Smooth muscle cell (in vitro differentiated cells): ENCODE results near the gene SLC25A48. TPM values are rescaled to one million over a fixed set of nuclear protein-coding genes. Genes with fewer than 3 reads are reported as not detected.
A peak's percentile ranks its signal among the peaks of the same experiment; 100 is the strongest.

Experiments used
- DNase-seq: peaks from one replicate; lab custom pipeline; 2025; ENCODE audit not compliant: unreplicated experiment; lab: John Stamatoyannopoulos, UW
- H2AFZ ChIP-seq: fragments of 200-600 bp; sonication (generic); 2 replicates; pipeline ENCODE4 v1.6.0; 2016; ENCODE audit warnings: antibody characterized with exemption, low read depth, mild to moderate bottlenecking
- H3F3A ChIP-seq: fragments of 200-600 bp; sonication (generic); 2 replicates; pipeline ENCODE4 v1.6.0; 2017; ENCODE audit warnings: antibody characterized with exemption, low read depth
- H3K27ac ChIP-seq: fragments of 200-600 bp; sonication (generic); 2 replicates; pipeline ENCODE4 v1.5.1; 2016; ENCODE audit warnings: low read depth, mild to moderate bottlenecking
- H3K27me3 ChIP-seq: fragments of 200-600 bp; sonication (generic); 2 replicates; pipeline ENCODE4 v1.6.1; 2016; ENCODE audit warnings: low read depth, mild to moderate bottlenecking
- H3K36me3 ChIP-seq: fragments of 200-600 bp; sonication (generic); 2 replicates; pipeline ENCODE4 v1.5.1; 2016; ENCODE audit warnings: low read depth
- H3K4me1 ChIP-seq: fragments of 200-600 bp; sonication (generic); 2 replicates; pipeline ENCODE4 v1.5.1; 2016; ENCODE audit warnings: low read depth
- H3K4me2 ChIP-seq: fragments of 200-600 bp; sonication (generic); 2 replicates; pipeline ENCODE4 v1.6.0; 2016; ENCODE audit warnings: mild to moderate bottlenecking
- H3K4me3 ChIP-seq: fragments of 200-600 bp; sonication (generic); 2 replicates; pipeline ENCODE4 v1.5.1; 2016; ENCODE audit warnings: mild to moderate bottlenecking
- H3K79me2 ChIP-seq: fragments of 200-600 bp; sonication (generic); 2 replicates; pipeline ENCODE4 v1.6.0; 2016; ENCODE audit warnings: low read depth, mild to moderate bottlenecking
- H3K9ac ChIP-seq: fragments of 200-600 bp; sonication (generic); 2 replicates; pipeline ENCODE4 v1.6.0; 2016; ENCODE audit warnings: low read depth
- H3K9me3 ChIP-seq: fragments of 200-600 bp; sonication (generic); replicated peaks from 2 replicates; pipeline ENCODE4 v1.5.1; 2016; ENCODE audit warnings: low read depth
- H4K20me1 ChIP-seq: fragments of 200-600 bp; sonication (generic); 2 replicates; pipeline ENCODE4 v1.6.0; 2016; ENCODE audit warnings: low read depth
- WGBS: methylation state at CpG from one replicate; pipeline ENCODE4 v1.1.7; 2016; ENCODE audit warnings: low lambda C conversion rate; 5-methylcytosine and 5-hydroxymethylcytosine counted together
- polyA plus RNA-seq: library from polyadenylated mRNA; unstranded; fragments of >200 nt; fragmentation: Nextera tagmentation; extraction: Ambion mirVana; gene quantifications from 2 replicates; pipeline ENCODE4 v1.2.1, GENCODE V29; 2016
- total RNA-seq: library from RNA; depleted of rRNA; stranded (reverse); fragments of >200 nt; gene quantifications from 2 replicates; pipeline ENCODE4 v1.2.3, GENCODE V29; 2014
- TF ChIP-seq, protein P1 (sequence below): fragments of 200-600 bp; sonication (generic); IDR thresholded peaks from 2 replicates; pipeline ENCODE4 v1.5.1; 2017; ENCODE audit warnings: borderline replicate concordance, mild to moderate bottlenecking, antibody characterized with exemption; ENCODE audit not compliant: insufficient read depth, poor library complexity, severe bottlenecking

The SLC25A48 gene
- total and polyA plus RNA-seq, 2 experiments from 2014 or later: 0.85 to 4.0 TPM

DNA sequence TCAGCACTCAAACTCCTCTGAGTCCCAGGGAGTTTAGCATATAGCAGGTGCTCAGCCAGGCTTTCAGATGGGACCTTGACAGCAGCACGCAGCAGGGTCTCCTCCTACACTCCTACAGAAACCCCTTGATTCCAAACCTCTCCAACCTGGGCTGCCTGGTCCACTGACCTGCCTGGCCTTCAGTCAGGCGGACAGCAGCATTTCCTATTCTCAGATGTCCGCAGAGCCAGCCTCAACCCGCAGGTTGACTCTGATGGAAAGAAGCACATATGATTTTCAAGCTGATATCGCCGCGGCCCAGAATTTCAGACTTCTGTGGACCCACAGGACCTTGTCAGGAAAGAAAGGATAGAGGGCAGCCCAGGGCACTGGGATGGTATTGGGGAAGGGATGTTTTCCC, 5.3 kb upstream of the SLC25A48 start:
- Histone ChIP-seq H3K27ac (no peak overlapping the region), H4K20me1 (no peaks in the 10 kb centered on the region), H3K36me3 (no peaks in the 10 kb centered on the region), H3K27me3 (peaks cover 23% of the 10 kb centered on the region), H3K9me3 (no peaks in the 10 kb centered on the region), H3K4me2 (no peak overlapping the region), H3K79me2 (no peaks in the 10 kb centered on the region), H3K4me1 (no peaks in the 10 kb centered on the region), H2AFZ (no peak overlapping the region), H3F3A (no peaks in the 10 kb centered on the region), H3K9ac (no peak overlapping the region), H3K4me3 (no peak overlapping the region)
- no peak for DNase-seq
- WGBS: 78% methylated on average over 7 of the region's 7 CpGs
- TF ChIP-seq, protein P1, sequence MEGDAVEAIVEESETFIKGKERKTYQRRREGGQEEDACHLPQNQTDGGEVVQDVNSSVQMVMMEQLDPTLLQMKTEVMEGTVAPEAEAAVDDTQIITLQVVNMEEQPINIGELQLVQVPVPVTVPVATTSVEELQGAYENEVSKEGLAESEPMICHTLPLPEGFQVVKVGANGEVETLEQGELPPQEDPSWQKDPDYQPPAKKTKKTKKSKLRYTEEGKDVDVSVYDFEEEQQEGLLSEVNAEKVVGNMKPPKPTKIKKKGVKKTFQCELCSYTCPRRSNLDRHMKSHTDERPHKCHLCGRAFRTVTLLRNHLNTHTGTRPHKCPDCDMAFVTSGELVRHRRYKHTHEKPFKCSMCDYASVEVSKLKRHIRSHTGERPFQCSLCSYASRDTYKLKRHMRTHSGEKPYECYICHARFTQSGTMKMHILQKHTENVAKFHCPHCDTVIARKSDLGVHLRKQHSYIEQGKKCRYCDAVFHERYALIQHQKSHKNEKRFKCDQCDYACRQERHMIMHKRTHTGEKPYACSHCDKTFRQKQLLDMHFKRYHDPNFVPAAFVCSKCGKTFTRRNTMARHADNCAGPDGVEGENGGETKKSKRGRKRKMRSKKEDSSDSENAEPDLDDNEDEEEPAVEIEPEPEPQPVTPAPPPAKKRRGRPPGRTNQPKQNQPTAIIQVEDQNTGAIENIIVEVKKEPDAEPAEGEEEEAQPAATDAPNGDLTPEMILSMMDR: no peak

DNA sequence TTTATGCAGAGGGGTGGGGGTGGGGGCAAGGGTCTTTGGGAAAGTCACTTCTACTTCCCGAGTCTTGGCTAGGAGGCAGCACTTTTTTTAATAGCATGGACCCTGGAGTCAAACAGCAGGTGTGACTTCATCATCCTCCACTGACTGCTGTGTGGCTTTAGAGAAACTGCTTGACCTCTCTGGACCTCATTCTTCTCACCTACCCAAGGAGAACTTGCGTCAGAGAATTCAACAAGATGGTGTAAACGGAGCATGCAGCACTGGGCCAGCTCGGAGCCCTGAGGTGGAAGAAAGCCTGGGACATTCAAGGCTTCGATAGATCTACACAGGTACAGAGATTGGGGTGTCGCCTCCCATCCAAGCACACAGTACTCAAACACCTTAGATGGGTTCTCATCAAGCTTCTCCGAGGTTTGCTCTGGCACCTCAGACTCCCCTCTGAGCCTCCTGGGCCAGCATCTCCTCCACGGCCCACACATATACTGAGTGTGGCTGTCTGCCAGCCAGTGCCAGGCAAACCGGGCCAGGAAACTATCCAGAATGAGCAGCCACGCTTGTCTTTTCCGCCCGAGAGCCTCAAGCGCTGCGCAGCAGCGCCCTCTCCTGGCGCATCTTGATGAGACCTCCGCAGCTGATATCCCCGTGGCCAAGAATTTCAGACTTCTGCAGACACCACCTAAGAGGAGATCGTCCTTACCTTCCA, 4.6 kb upstream of the SLC25A48 start:
- Histone ChIP-seq H3K9me3 (no peaks in the 10 kb centered on the region), H2AFZ (no peak overlapping the region), H3K36me3 (no peaks in the 10 kb centered on the region), H4K20me1 (no peaks in the 10 kb centered on the region), H3K4me3 (no peak overlapping the region), H3K4me1 (no peaks in the 10 kb centered on the region), H3K9ac (no peak overlapping the region), H3F3A (no peaks in the 10 kb centered on the region), H3K79me2 (no peaks in the 10 kb centered on the region), H3K4me2 (peak overlapping the region; percentile 29), H3K27ac (no peak overlapping the region), H3K27me3 (peaks cover 28% of the 10 kb centered on the region)
- TF ChIP-seq, protein P1: peak; percentile 94
- WGBS: 32% methylated on average over 19 of the region's 19 CpGs
- peak; percentile 47 for DNase-seq

DNA sequence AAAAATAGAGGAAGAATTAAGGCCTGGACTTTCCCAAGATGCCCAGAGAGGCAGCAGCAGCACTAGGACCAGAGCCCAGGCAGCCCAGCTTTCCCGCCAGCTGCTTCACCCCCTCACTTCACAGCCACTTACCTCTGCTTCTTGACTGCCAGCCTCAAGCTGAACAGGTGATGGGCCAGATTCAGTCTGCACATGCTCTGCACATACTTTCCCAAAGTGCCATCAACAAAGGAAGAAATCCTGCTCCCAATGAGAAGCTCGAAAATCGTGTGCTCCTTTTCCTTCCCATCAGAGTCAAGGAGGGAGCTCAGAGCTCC, 4.1 kb upstream of the SLC25A48 start:
- Histone ChIP-seq H3K4me2 (no peak overlapping the region), H3F3A (no peaks in the 10 kb centered on the region), H3K27me3 (peaks cover 33% of the 10 kb centered on the region), H4K20me1 (no peaks in the 10 kb centered on the region), H3K9ac (no peak overlapping the region), H3K27ac (no peak overlapping the region), H3K9me3 (no peaks in the 10 kb centered on the region), H3K4me1 (no peaks in the 10 kb centered on the region), H2AFZ (no peak overlapping the region), H3K36me3 (no peaks in the 10 kb centered on the region), H3K79me2 (no peaks in the 10 kb centered on the region), H3K4me3 (no peak overlapping the region)
- TF ChIP-seq, protein P1: no peak
- DNase-seq: no peak
- 52% methylated on average over 3 of the region's 3 CpGs for WGBS

DNA sequence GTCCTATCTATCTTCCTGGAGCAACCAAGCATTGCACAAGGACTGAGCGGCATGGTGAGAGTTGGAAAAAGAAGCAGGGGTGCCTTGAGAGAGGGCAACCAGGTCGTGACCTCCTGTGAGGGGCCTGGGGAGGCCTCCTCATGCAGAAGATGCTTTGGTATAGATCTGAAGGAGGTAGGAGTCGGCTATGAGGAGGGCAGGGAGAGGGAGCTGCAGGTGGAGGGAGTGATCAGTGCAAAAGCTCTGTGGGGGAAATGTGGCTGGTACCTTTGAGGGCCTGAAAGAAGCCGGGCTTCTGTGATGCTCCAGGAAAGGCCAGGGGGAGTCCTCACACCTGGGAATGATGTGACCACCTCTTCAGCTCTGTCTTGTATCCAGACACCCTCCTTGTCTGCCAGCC, 3.6 kb upstream of the SLC25A48 start:
- no peaks in the 10 kb centered on the region for H3K36me3 ChIP-seq
- no peak overlapping the region for H3K9ac ChIP-seq
- H3K79me2 ChIP-seq: no peaks in the 10 kb centered on the region
- TF ChIP-seq, protein P1: no peak
- H3K4me2 ChIP-seq: no peak overlapping the region
- no peaks in the 10 kb centered on the region for H3F3A ChIP-seq
- WGBS: 82% methylated on average over 4 of the region's 4 CpGs
- H4K20me1 ChIP-seq: no peaks in the 10 kb centered on the region
- H3K4me1 ChIP-seq: no peaks in the 10 kb centered on the region
- H3K27ac ChIP-seq: no peak overlapping the region
- H2AFZ ChIP-seq: no peak overlapping the region
- H3K9me3 ChIP-seq: no peaks in the 10 kb centered on the region
- no peak overlapping the region for H3K4me3 ChIP-seq
- peaks cover 39% of the 10 kb centered on the region for H3K27me3 ChIP-seq
- DNase-seq: no peak
